NCI-H460 (cell line): ENCODE measurements around the gene PNMT. TPM values are rescaled to one million over a fixed set of nuclear protein-coding genes. Genes with fewer than 3 reads are reported as not detected.

Experiments
- DNase-seq: peaks from one replicate; pipeline ENCODE4 v3.0.0-alpha.2; 2016; ENCODE audit warnings: low read depth; ENCODE audit errors: extremely low read depth
- total RNA-seq: library from RNA; depleted of rRNA; stranded (reverse); fragments of >200 nt; shearing (Covaris generic); gene quantifications from 2 replicates; pipeline ENCODE4 v1.2.3, GENCODE V29; 2014

The PNMT gene
- total RNA-seq, 1 experiment from 2014 or later, result not detected

GRCh38 chr17:39632153-39632941, 35.9 kb upstream of the PNMT start:
- no peak for DNase-seq

GRCh38 chr17:39633570-39634183, 34.6 kb upstream of the PNMT start:
- no peak for DNase-seq

- DNase-seq, result peak; percentile 47
Observed at GRCh38 chr17:39634384-39634871, 33.8 kb upstream of the PNMT start.

- DNase-seq, result no peak
Observed at GRCh38 chr17:39635614-39636176, 32.6 kb upstream of the PNMT start.

- no peak for DNase-seq
Observed at GRCh38 chr17:39636587-39636926, 31.7 kb upstream of the PNMT start.

GRCh38 chr17:39636927-39637736, 31.1 kb upstream of the PNMT start, which contains the start of gene STARD3:
STARD3 (plus strand) TSS chr17:39637144; CDS start chr17:39653532, 16,388 bp downstream.
- peak; percentile 79 for DNase-seq

- no peak for DNase-seq
Observed at GRCh38 chr17:39638317-39638716, 29.9 kb upstream of the PNMT start.

GRCh38 chr17:39639043-39639442, 29.2 kb upstream of the PNMT start:
- no peak for DNase-seq

GRCh38 chr17:39639566-39640458, 28.4 kb upstream of the PNMT start:
- DNase-seq, result no peak

- no peak for DNase-seq
Observed at GRCh38 chr17:39640591-39641031, 27.6 kb upstream of the PNMT start.

- no peak for DNase-seq
Observed at GRCh38 chr17:39641097-39641496, 27.2 kb upstream of the PNMT start.

- DNase-seq, result no peak
Observed at GRCh38 chr17:39641883-39642282, 26.4 kb upstream of the PNMT start.

- DNase-seq, result no peak
Observed at GRCh38 chr17:39642291-39643074, 25.8 kb upstream of the PNMT start.

- DNase-seq, result no peak
Observed at GRCh38 chr17:39643271-39643670, 25.0 kb upstream of the PNMT start.

- no peak for DNase-seq
Observed at GRCh38 chr17:39647256-39647655, 21.0 kb upstream of the PNMT start.

- DNase-seq, result no peak
Observed at GRCh38 chr17:39648616-39649366, 19.5 kb upstream of the PNMT start.

- no peak for DNase-seq
Observed at GRCh38 chr17:39650121-39650579, 18.1 kb upstream of the PNMT start.

- DNase-seq, result no peak
Observed at GRCh38 chr17:39651923-39652586, 16.2 kb upstream of the PNMT start.
